PFSK-1 (cell line): ENCODE data around the gene TMEM151A.
A peak's percentile ranks its signal among the peaks of the same experiment; 100 is the strongest.

Source experiments
- FOXP2 ChIP-seq: optimal IDR thresholded peaks from 2 replicates; pipeline ENCODE3; 2011; ENCODE audit warnings: borderline replicate concordance, control low read depth, inconsistent platforms; ENCODE audit not compliant: insufficient read depth; ENCODE audit errors: extremely low read length, extremely low read depth
- POLR2AphosphoS5 ChIP-seq: IDR thresholded peaks from 2 replicates; pipeline ENCODE4 v1.6.1; 2012; ENCODE audit warnings: low read depth, mild to moderate bottlenecking, control low read depth, low read length, moderate library complexity
- REST ChIP-seq, 2 experiments: IDR thresholded peaks; 2 replicates each; pipeline versions ENCODE4 v1.6.1 to v1.8.0; 2011 to 2012; ENCODE audit warnings: low read depth in 2 of 2, low read length in 2 of 2, control low read depth in 1 of 2, inconsistent platforms in 1 of 2, mild to moderate bottlenecking in 1 of 2, moderate library complexity in 1 of 2; ENCODE audit not compliant: insufficient read depth in 1 of 2
- SIN3A ChIP-seq: IDR thresholded peaks from 2 replicates; pipeline ENCODE4 v1.6.1; 2012; ENCODE audit warnings: mild to moderate bottlenecking, low read length, moderate library complexity, borderline replicate concordance; ENCODE audit not compliant: insufficient read depth
- TAF1 ChIP-seq: IDR thresholded peaks from 2 replicates; pipeline ENCODE4 v1.6.1; 2012; ENCODE audit warnings: low read length, control low read depth, borderline replicate concordance; ENCODE audit not compliant: insufficient read depth

Gene TMEM151A

GRCh38 chr11:66275396-66275795 lies 16.3 kb upstream of the TMEM151A start:
- TF ChIP-seq SIN3A (no peak), TAF1 (no peak), POLR2AphosphoS5 (no peak)

- TF ChIP-seq TAF1 (no peak), POLR2AphosphoS5 (0 out of 2 replicates have a peak, but pooled peaks have one; percentile 17)
Observed at GRCh38 chr11:66275984-66276612, 15.6 kb upstream of the TMEM151A start.

GRCh38 chr11:66277471-66278362 lies 14.0 kb upstream of the TMEM151A start, which contains the start of gene CNIH2:
Gene CNIH2, plus strand, starts transcription at chr11:66278175. Its CDS starts 282 bp downstream, at chr11:66278457.
- TF ChIP-seq POLR2AphosphoS5 (peak; percentile 57), REST (IDR thresholded peaks at IDR 0.05; ENCODE audit: insufficient read depth in 1 of 2, low read depth in 2 of 2, low read length in 2 of 2) (no peak)

GRCh38 chr11:66278363-66279091 lies 13.2 kb upstream of the TMEM151A start:
- TF ChIP-seq TAF1: no peak
- no peak for TF ChIP-seq SIN3A
- TF ChIP-seq REST (IDR thresholded peaks at IDR 0.05; ENCODE audit: insufficient read depth in 1 of 2, low read depth in 2 of 2, low read length in 2 of 2): no peak
- TF ChIP-seq FOXP2: no peak
- no peak for TF ChIP-seq POLR2AphosphoS5

GRCh38 chr11:66279092-66279734 lies 12.5 kb upstream of the TMEM151A start:
- TF ChIP-seq FOXP2: no peak
- no peak for TF ChIP-seq TAF1
- no peak for TF ChIP-seq REST (IDR thresholded peaks at IDR 0.05; ENCODE audit: insufficient read depth in 1 of 2, low read depth in 2 of 2, low read length in 2 of 2)

DNA sequence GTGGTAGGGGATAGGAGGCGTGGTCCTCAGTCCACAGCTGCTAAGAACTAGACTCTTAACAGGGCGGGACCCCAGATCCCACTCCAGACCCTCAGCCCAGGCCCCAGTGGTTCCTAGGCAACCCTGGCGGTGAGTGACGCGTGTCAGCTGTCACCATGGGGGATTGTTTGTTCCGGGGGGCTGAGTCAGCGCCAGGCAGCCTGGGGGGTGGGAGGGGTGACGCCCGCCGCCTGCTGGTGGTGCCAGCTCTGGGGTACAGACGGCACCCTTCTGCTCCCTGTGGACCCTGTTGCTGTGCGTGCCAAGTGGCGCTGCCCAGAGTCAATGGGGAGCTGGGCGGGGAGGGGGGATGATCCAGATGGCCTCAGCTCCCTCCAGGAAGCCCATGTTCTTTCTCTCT lies 11.3 kb upstream of the TMEM151A start:
- no peak for TF ChIP-seq SIN3A
